Keratinocyte (primary cell): ENCODE results near the gene GMPS. TPM values are rescaled to one million over a fixed set of nuclear protein-coding genes. Genes with fewer than 3 reads are reported as not detected.
A peak's percentile ranks its signal among the peaks of the same experiment; 100 is the strongest.

Source experiments
- DNase-seq: peaks from one replicate; pipeline ENCODE4 v3.0.0-alpha.2; 2011; ENCODE audit warnings: low read depth, missing footprints, low spot score
- FAIRE-seq: peaks from 2 replicates; lab custom pipeline; 2011; peaks lifted over from hg19 to GRCh38; lab: Jason Lieb, UNC
- H2AFZ ChIP-seq: 2 replicates; pipeline ENCODE4 v1.6.0; 2012; ENCODE audit warnings: low read length, control low read depth, inconsistent platforms; ENCODE audit not compliant: control insufficient read depth
- H3K27ac ChIP-seq: 2 replicates; pipeline ENCODE4 v1.5.1; 2011; ENCODE audit warnings: low read length; ENCODE audit not compliant: control insufficient read depth, insufficient read depth
- H3K27me3 ChIP-seq: 3 replicates; pipeline ENCODE4 v1.6.0; 2011; ENCODE audit warnings: low read length; ENCODE audit not compliant: control insufficient read depth, insufficient read depth; ENCODE audit errors: extremely low read depth
- H3K36me3 ChIP-seq, 2 experiments: 2 replicates in 1 of 2; 3 replicates in 1 of 2; pipeline ENCODE4 v1.5.1; 2011; ENCODE audit warnings: low read length in 2 of 2, mild to moderate bottlenecking in 1 of 2; ENCODE audit not compliant: control insufficient read depth in 2 of 2, insufficient read depth in 2 of 2; ENCODE audit errors: extremely low read depth in 1 of 2
- H3K4me1 ChIP-seq: 3 replicates; pipeline ENCODE4 v1.5.1; 2011; ENCODE audit warnings: low read length; ENCODE audit not compliant: control insufficient read depth, insufficient read depth; ENCODE audit errors: extremely low read depth
- H3K4me2 ChIP-seq: 3 replicates; pipeline ENCODE4 v1.6.0; 2011; ENCODE audit warnings: low read depth, low read length; ENCODE audit not compliant: control insufficient read depth, insufficient read depth; ENCODE audit errors: extremely low read depth
- H3K4me3 ChIP-seq, 3 experiments: fragments of 200-600 bp in 1 of 3; sonication (generic) in 1 of 3; 2 replicates in 2 of 3; 3 replicates in 1 of 3; pipeline ENCODE4 v1.5.1; 2011 to 2016; ENCODE audit warnings: low read length in 3 of 3, mild to moderate bottlenecking in 3 of 3, control low read depth in 2 of 3, inconsistent platforms in 1 of 3, low read depth in 1 of 3, mixed read lengths in 1 of 3, mixed run types in 1 of 3, moderate library complexity in 1 of 3; ENCODE audit not compliant: control insufficient read depth in 2 of 3, insufficient read depth in 2 of 3; ENCODE audit errors: extremely low read depth in 1 of 3
- H3K79me2 ChIP-seq: 2 replicates; pipeline ENCODE4 v1.6.0; 2012; ENCODE audit warnings: low read length; ENCODE audit not compliant: control insufficient read depth, insufficient read depth
- H3K9ac ChIP-seq: 3 replicates; pipeline ENCODE4 v1.6.0; 2011; ENCODE audit warnings: low read length; ENCODE audit not compliant: control insufficient read depth, insufficient read depth; ENCODE audit errors: extremely low read depth
- H3K9me1 ChIP-seq: 3 replicates; pipeline ENCODE4 v1.6.0; 2011; ENCODE audit warnings: low read length; ENCODE audit not compliant: control insufficient read depth, insufficient read depth; ENCODE audit errors: extremely low read depth
- H3K9me3 ChIP-seq: 2 replicates; pipeline ENCODE4 v1.5.1; 2012; ENCODE audit warnings: low read depth, low read length; ENCODE audit not compliant: control insufficient read depth
- H4K20me1 ChIP-seq: 3 replicates; pipeline ENCODE4 v1.6.0; 2011; ENCODE audit warnings: low read length; ENCODE audit not compliant: control insufficient read depth, insufficient read depth; ENCODE audit errors: extremely low read depth
- CTCF ChIP-seq, 3 experiments: IDR thresholded peaks in 1 of 3; conservative IDR thresholded peaks in 1 of 3; optimal IDR thresholded peaks in 1 of 3; 2 replicates in 2 of 3; 3 replicates in 1 of 3; pipeline versions ENCODE3 to v1.5.1; 2011; ENCODE audit warnings: low read length in 3 of 3, mild to moderate bottlenecking in 3 of 3, moderate library complexity in 2 of 3, control low read depth in 1 of 3, inconsistent platforms in 1 of 3; ENCODE audit not compliant: insufficient read depth in 2 of 3; ENCODE audit errors: extremely low read depth in 1 of 3
- EZH2 ChIP-seq: IDR thresholded peaks from one replicate; pipeline ENCODE4 v1.6.1; 2012; ENCODE audit warnings: inconsistent platforms, mild to moderate bottlenecking, low read length, moderate library complexity
- dilution Hi-C: fragments of 300-500 bp; cut with MboI; formaldehyde crosslinking; loops from one replicate; pipeline ENCODE4 v1.7.0; 2020; ENCODE audit warnings: low sequenced_read_pairs; ENCODE audit not compliant: extremely low pct_ligation_motif_present
- polyA plus RNA-seq, 5 experiments: library from polyadenylated mRNA; depleted of rRNA in 3 of 5; stranded (reverse) in 3 of 5; stranded (forward) in 1 of 5; unstranded in 1 of 5; fragments of >200 nt; gene quantifications; 1 replicate in 1 of 5; 2 replicates in 3 of 5; 3 replicates in 1 of 5; pipeline versions ENCODE4 v1.2.1 to v1.2.3, GENCODE V29; 2011 to 2012; ENCODE audit warnings: missing spikeins in 2 of 5, low read depth in 1 of 5, low replicate concordance in 1 of 5

Gene GMPS
- polyA plus RNA-seq, 1 donor (not counting 4 experiments of a cell fraction or from before 2014, with no cell fraction given): 51.8 TPM

- dilution Hi-C loops: no loop called here
These were observed 120.8 kb downstream of the GMPS start for GRCh38 chr3:155991212-155991611.

GRCh38 chr3:155991847-155992246, 121.4 kb downstream of the GMPS start:
- H3K9me1 ChIP-seq: no peaks in the 10 kb centered on the region
- FAIRE-seq (peak; percentile 48), DNase-seq (no peak)
- H4K20me1 ChIP-seq: no peaks in the 10 kb centered on the region
- no peak overlapping the region for H2AFZ ChIP-seq
- no peaks in the 10 kb centered on the region for H3K9me3 ChIP-seq
- H3K4me1 ChIP-seq: peaks cover 11% of the 10 kb centered on the region
- dilution Hi-C loops: no loop called here
- no peaks in the 10 kb centered on the region for H3K79me2 ChIP-seq
- no peak overlapping the region for H3K27ac ChIP-seq
- no peaks in the 10 kb centered on the region for H3K27me3 ChIP-seq
- no peak overlapping the region for H3K9ac ChIP-seq
- H3K4me2 ChIP-seq: no peak overlapping the region
- no peak for TF ChIP-seq EZH2
- no peak overlapping the region for H3K4me3 ChIP-seq
- H3K36me3 ChIP-seq: no peaks in the 10 kb centered on the region

More at GRCh38 chr3:155991212-155991611, 120.8 kb downstream of the GMPS start:
- H3K27me3 ChIP-seq: no peaks in the 10 kb centered on the region
- TF ChIP-seq EZH2 (no peak), CTCF (optimal IDR thresholded peaks at IDR 0.05 in 1 of 3, IDR thresholded peaks at IDR 0.05 in 1 of 3, conservative IDR thresholded peaks at IDR 0.05 in 1 of 3; ENCODE audit: extremely low read depth in 1 of 3, insufficient read depth in 2 of 3, low read length in 3 of 3) (no peak)
- no peak overlapping the region for H3K27ac ChIP-seq
- no peaks in the 10 kb centered on the region for H4K20me1 ChIP-seq
- H3K36me3 ChIP-seq: no peaks in the 10 kb centered on the region
- no peak overlapping the region for H3K9ac ChIP-seq
- H3K4me1 ChIP-seq: peaks cover 11% of the 10 kb centered on the region
- H3K79me2 ChIP-seq: no peaks in the 10 kb centered on the region
- FAIRE-seq (no peak), DNase-seq (no peak)
- no peak overlapping the region for H3K4me3 ChIP-seq
- H2AFZ ChIP-seq: no peak overlapping the region
- no peak overlapping the region for H3K4me2 ChIP-seq
- no peaks in the 10 kb centered on the region for H3K9me3 ChIP-seq
- no peaks in the 10 kb centered on the region for H3K9me1 ChIP-seq

Other genes starting within 250 kb of the GMPS start
- 0.01 to 0.05 TPM (median 0.02 TPM) in 3 replicates for gene PLCH1, start 125.6 kb upstream of the GMPS start, polyA plus RNA-seq
- 2.0 to 2.9 TPM (median 2.6 TPM) in 3 replicates for gene C3orf33, start 64.4 kb upstream of the GMPS start, polyA plus RNA-seq
- 23.5 to 33.9 TPM (median 30.9 TPM) in 3 replicates for gene SLC33A1, start 16.2 kb upstream of the GMPS start, polyA plus RNA-seq
- gene KCNAB1, start 249.9 kb downstream of the GMPS start, polyA plus RNA-seq: 0.03 to 0.18 TPM (median 0.09 TPM) in 3 replicates